Activated naive CD4-positive, alpha-beta T cell treated with anti-CD3 and anti-CD28 coated beads, Interleukin-2, amount 50 U/mL, for 72 hours (primary cell): Measurements from ENCODE around the gene ZNF547. TPM values are rescaled to one million over a fixed set of nuclear protein-coding genes. Genes with fewer than 3 reads are reported as not detected.
"Not testable (repeated sequence)": the region's sequence is repeated elsewhere in the genome, so short reads cannot be mapped to it uniquely, and the experiment has no call there.

Experiments used
- ATAC-seq, 2 donors: fragments of 150-1000 bp; cut with Tn5 transposase; 2 replicates each; pipeline ENCODE4 v1.10.0; 2021; ENCODE audit warnings: mild to moderate bottlenecking in 2 of 2, moderate library complexity in 2 of 2
- DNase-seq, 2 donors: peaks; one replicate each; pipeline ENCODE4 v3.0.0; 2021 to 2022; ENCODE audit warnings: low spot score in 2 of 2
- H3K27ac Mint-ChIP-seq, 2 donors: one replicate each; pipeline ENCODE4 v1.8.0; 2022; ENCODE audit warnings: mild to moderate bottlenecking in 2 of 2, mixed read lengths in 2 of 2
- H3K36me3 Mint-ChIP-seq, 2 donors: one replicate each; pipeline ENCODE4 v1.8.0; 2022; ENCODE audit warnings: mixed read lengths in 2 of 2
- H3K9me3 Mint-ChIP-seq, 2 donors: one replicate each; pipeline ENCODE4 v1.8.0; 2022; ENCODE audit warnings: mixed read lengths in 2 of 2
- total RNA-seq, 2 donors: library from RNA; stranded (reverse); gene quantifications; one replicate each; pipeline ENCODE4 v1.2.3, GENCODE V29; 2022

ZNF547 gene
- total RNA-seq, 2 donors from 2014 or later = 0.61 to 2.7 TPM

GRCh38 chr19:57357406-57357805, 5.9 kb upstream of the ZNF547 start:
- no peak overlapping the region for H3K27ac Mint-ChIP-seq
- H3K9me3 Mint-ChIP-seq = peaks cover 49 to 57% of the 10 kb centered on the region in 2 donors
- ATAC-seq (no peak), DNase-seq (no peak)
- H3K36me3 Mint-ChIP-seq = peaks cover 75 to 86% of the 10 kb centered on the region in 2 donors

GRCh38 chr19:57359300-57359699, 4.1 kb upstream of the ZNF547 start:
- no peak for DNase-seq
- no peak overlapping the region for H3K27ac Mint-ChIP-seq
- peaks cover 75 to 86% of the 10 kb centered on the region in 2 donors for H3K36me3 Mint-ChIP-seq
- H3K9me3 Mint-ChIP-seq = peaks cover 48 to 54% of the 10 kb centered on the region in 2 donors
- no peak for ATAC-seq

GRCh38 chr19:57362419-57362818, 932 bp upstream of the ZNF547 start:
- DNase-seq (no peak), ATAC-seq (no peak)
- H3K36me3 Mint-ChIP-seq = peaks cover 54 to 67% of the 10 kb centered on the region in 2 donors
- peak overlapping the region in 1 of 2 donors; percentile 90 for H3K27ac Mint-ChIP-seq
- peaks cover 27 to 32% of the 10 kb centered on the region in 2 donors for H3K9me3 Mint-ChIP-seq

GRCh38 chr19:57363688-57364181, 384 bp downstream of the ZNF547 start:
- peaks cover 49 to 66% of the 10 kb centered on the region in 2 donors for H3K36me3 Mint-ChIP-seq
- peaks cover 21 to 34% of the 10 kb centered on the region in 2 donors for H3K9me3 Mint-ChIP-seq
- ATAC-seq = no peak
- DNase-seq = no peak
- peak overlapping the region; percentile 90 to 92 for H3K27ac Mint-ChIP-seq

GRCh38 chr19:57366776-57367175, 3.4 kb downstream of the ZNF547 start:
- ATAC-seq (no peak), DNase-seq (no peak)
- Mint-ChIP-seq H3K36me3 (peaks cover 61 to 74% of the 10 kb centered on the region in 2 donors), H3K27ac (no peak overlapping the region), H3K9me3 (peaks cover 25 to 41% of the 10 kb centered on the region in 2 donors)

GRCh38 chr19:57374179-57374578, 10.8 kb downstream of the ZNF547 start:
- DNase-seq (no peak), ATAC-seq (no peak)
- Mint-ChIP-seq H3K36me3 (peaks cover 95 to 98% of the 10 kb centered on the region in 2 donors), H3K27ac (no peak overlapping the region), H3K9me3 (peaks cover 53 to 68% of the 10 kb centered on the region in 2 donors)

- DNase-seq, H3K27ac Mint-ChIP-seq, ATAC-seq: not testable (repeated sequence)
- Mint-ChIP-seq H3K9me3 (peaks cover 54 to 69% of the 10 kb centered on the region in 2 donors), H3K36me3 (peaks cover 95 to 98% of the 10 kb centered on the region in 2 donors)
Observed at GRCh38 chr19:57374647-57375046, 11.3 kb downstream of the ZNF547 start.

- ATAC-seq (no peak), DNase-seq (no peak)
- peaks cover 89 to 91% of the 10 kb centered on the region in 2 donors for H3K36me3 Mint-ChIP-seq
- H3K9me3 Mint-ChIP-seq = peaks cover 58 to 60% of the 10 kb centered on the region in 2 donors
- H3K27ac Mint-ChIP-seq = no peak overlapping the region
Observed at GRCh38 chr19:57376151-57376550, 12.8 kb downstream of the ZNF547 start.

- H3K36me3 Mint-ChIP-seq = peaks cover 79 to 82% of the 10 kb centered on the region in 2 donors
- no peak overlapping the region for H3K27ac Mint-ChIP-seq
- peaks cover 49 to 50% of the 10 kb centered on the region in 2 donors for H3K9me3 Mint-ChIP-seq
- no peak for ATAC-seq
- no peak for DNase-seq
Observed at GRCh38 chr19:57377498-57378146, 14.3 kb downstream of the ZNF547 start.

GRCh38 chr19:57380923-57381322, 17.6 kb downstream of the ZNF547 start:
- no peak for ATAC-seq
- no peak for DNase-seq

GRCh38 chr19:57382806-57383488, 19.6 kb downstream of the ZNF547 start:
- peaks cover 31 to 49% of the 10 kb centered on the region in 2 donors for H3K36me3 Mint-ChIP-seq
- H3K9me3 Mint-ChIP-seq = peaks cover 24 to 28% of the 10 kb centered on the region in 2 donors
- no peak for ATAC-seq
- no peak overlapping the region for H3K27ac Mint-ChIP-seq
- DNase-seq = no peak

More at GRCh38 chr19:57380923-57381322, 17.6 kb downstream of the ZNF547 start:
- H3K9me3 Mint-ChIP-seq = peaks cover 31 to 36% of the 10 kb centered on the region in 2 donors
- H3K27ac Mint-ChIP-seq = no peak overlapping the region
- H3K36me3 Mint-ChIP-seq = peaks cover 50 to 54% of the 10 kb centered on the region in 2 donors

GRCh38 chr19:57389194-57389729, 25.9 kb downstream of the ZNF547 start:
- DNase-seq (no peak), ATAC-seq (no peak)
- H3K36me3 Mint-ChIP-seq = peaks cover 38 to 73% of the 10 kb centered on the region in 2 donors
- peaks cover 10 to 32% of the 10 kb centered on the region in 2 donors for H3K9me3 Mint-ChIP-seq
- H3K27ac Mint-ChIP-seq = peak overlapping the region; percentile 95 to 96

GRCh38 chr19:57389730-57390598, 26.6 kb downstream of the ZNF547 start, which contains the start of gene ZNF548:
Gene ZNF548, plus strand, starts transcription at chr19:57389854. Its CDS starts 246 bp downstream, at chr19:57390100.
- Mint-ChIP-seq H3K36me3 (peaks cover 45 to 80% of the 10 kb centered on the region in 2 donors), H3K27ac (peak within 1 kb of the TSS; percentile 95 to 96), H3K9me3 (peaks cover 13 to 39% of the 10 kb centered on the region in 2 donors)
- peak; percentile 92 to 94 for DNase-seq
- peak; percentile 98 to 99 for ATAC-seq

GRCh38 chr19:57395710-57396109, 32.4 kb downstream of the ZNF547 start:
- DNase-seq = no peak
- Mint-ChIP-seq H3K27ac (peak overlapping the region in 1 of 2 donors; percentile 66), H3K9me3 (peaks cover 50 to 66% of the 10 kb centered on the region in 2 donors), H3K36me3 (peaks cover 75 to 96% of the 10 kb centered on the region in 2 donors)
- ATAC-seq = no peak

GRCh38 chr19:57398868-57399267, 35.5 kb downstream of the ZNF547 start:
- Mint-ChIP-seq H3K27ac (no peak overlapping the region), H3K9me3 (peaks cover 53 to 71% of the 10 kb centered on the region in 2 donors), H3K36me3 (peaks cover 77 to 87% of the 10 kb centered on the region in 2 donors)
- ATAC-seq (no peak), DNase-seq (no peak)
